HG02588 (cell line): ENCODE results near the gene MAP2.

Experiments
- ATAC-seq: cut with Tn5 transposase; IDR thresholded peaks from one replicate; pipeline ENCODE4 v1.9.1; 2021; ENCODE audit warnings: mild to moderate bottlenecking, moderate library complexity; ENCODE audit not compliant: unreplicated experiment

The MAP2 gene

DNA sequence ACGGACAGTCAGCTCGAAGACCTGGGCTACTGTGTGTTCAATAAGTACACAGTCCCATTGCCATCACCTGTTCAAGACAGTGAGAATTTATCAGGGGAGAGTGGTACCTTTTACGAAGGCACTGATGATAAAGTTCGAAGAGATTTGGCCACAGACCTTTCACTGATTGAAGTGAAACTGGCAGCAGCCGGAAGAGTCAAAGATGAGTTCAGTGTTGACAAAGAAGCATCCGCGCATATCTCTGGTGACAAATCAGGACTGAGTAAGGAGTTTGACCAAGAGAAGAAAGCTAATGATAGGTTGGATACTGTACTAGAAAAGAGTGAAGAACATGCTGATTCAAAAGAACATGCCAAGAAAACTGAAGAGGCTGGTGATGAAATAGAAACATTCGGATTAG lies 270.9 kb downstream of the MAP2 start:
- ATAC-seq, result no peak

DNA sequence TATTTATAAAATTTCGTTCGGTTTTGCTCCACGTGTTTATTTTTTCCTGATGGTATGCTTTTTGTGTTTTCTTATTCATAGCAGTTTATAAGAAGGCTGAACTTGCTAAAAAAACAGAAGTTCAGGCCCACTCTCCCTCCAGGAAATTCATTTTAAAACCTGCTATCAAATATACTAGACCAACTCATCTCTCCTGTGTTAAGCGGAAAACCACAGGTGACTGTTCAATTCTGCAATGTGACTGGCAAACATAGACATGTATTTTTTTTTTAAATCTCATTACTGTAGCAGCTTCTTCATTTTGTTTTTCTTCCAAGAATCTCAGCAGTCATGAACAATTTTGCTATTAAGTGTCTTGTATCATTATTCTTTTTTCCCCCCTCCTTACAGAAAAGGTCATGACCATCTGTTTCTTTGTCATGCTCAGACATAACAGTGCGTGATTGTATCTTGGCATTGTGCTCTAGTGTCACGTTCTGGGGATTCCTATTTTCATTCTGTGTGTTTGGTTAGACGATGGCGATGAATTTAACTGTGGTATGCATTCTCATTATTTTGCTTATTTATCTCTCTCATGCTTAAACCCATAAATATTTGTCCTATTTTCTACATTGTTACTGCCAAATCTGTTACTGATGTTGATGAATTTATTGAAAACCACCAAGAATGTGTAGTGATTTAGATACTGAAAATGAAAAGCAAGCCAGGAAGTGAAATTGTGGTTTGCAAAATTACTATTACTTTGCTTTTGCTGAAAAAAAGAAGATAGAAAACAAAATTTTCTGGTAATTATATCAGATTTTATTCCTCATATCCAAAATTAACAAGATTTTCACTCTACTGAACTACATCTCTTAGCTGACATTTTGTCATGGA lies 273.2 kb downstream of the MAP2 start:
- peak; percentile 63 for ATAC-seq

- ATAC-seq, result no peak
Measured at GRCh38 chr2:209702775-209703174, 278.9 kb downstream of the MAP2 start.

- no peak for ATAC-seq
Measured at GRCh38 chr2:209713219-209713618, 289.4 kb downstream of the MAP2 start.

- no peak for ATAC-seq
Measured at GRCh38 chr2:209719034-209719433, 295.2 kb downstream of the MAP2 start.

DNA sequence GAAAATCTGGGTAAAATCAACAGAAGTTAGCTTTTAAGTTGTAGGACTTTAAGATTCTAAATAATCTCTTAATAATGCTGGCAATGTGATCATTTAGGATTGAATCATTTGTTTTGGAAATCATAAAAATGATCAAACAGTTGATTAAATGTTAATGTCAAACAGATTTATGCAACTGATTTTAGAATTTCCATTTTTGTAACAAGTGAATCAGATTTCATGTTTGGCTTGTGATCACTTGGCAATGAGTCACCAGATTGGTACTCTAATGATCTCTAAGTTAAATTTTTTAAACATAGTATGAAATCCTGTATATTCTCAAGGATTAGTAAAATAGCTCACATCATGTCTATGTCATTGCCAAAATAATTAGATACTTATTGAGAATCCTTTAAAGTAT lies 297.6 kb downstream of the MAP2 start:
- no peak for ATAC-seq

DNA sequence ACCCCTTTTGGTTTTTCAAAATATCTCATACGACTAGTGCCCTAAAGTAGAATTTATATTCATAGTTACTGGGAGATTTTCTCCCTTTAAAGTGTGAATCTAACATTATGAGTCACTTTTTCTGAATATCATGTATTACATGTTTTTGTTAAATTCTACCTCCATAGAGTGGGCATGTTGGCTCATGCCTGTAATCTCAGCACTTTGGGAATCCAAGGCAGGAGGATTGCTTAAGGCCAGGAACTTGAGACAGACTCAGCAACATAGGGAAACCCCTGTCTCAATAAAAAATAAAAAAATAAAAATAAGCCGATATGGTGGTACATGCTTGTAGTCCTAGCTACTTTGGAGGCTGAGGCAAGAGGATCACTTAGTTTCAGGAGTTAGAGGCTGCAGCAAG lies 302.5 kb downstream of the MAP2 start:
- no peak for ATAC-seq

DNA sequence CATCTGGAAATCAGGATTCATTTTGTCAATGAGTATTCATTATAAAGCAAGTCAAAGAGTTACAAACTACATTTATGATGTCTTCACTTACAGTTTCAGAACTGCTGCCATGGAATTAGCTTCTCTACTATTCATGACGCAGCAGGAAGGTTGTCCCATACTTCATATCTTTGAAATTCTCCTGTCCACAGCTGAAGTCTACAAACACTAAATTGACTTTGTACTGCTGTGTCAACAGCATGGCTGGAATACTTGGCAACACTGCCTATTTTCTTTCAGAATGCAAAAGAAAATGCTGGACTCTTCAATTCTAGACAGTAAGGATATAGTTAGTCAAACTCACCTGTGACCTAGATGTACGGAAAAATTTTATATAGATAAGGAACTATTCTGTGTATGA lies 303.2 kb downstream of the MAP2 start:
- ATAC-seq, result no peak

- ATAC-seq, result no peak
Measured at GRCh38 chr2:209734805-209735204, 311.0 kb downstream of the MAP2 start.

DNA sequence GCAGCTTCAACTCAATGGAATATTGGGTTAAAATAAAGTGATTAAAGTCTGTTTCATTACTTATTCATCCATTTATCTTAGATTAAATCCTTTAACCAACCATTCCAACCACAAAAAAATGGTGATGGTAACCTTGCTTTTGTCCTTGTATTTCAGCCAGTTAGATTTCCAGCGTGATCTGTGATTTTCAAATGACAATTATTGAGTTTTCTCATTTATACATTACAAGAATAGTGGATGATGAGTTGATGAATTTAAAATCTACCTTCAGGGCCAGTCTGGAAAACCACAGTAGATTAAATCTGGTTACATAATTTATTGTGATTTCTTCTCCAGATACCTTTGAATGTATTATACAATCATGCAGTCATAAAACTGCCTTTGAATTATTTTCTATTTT lies 318.1 kb downstream of the MAP2 start:
- ATAC-seq, result no peak

- no peak for ATAC-seq
Measured at GRCh38 chr2:209753020-209753419, 329.2 kb downstream of the MAP2 start.

GRCh38 chr2:209757163-209757562 lies 333.3 kb downstream of the MAP2 start:
- ATAC-seq, result no peak

DNA sequence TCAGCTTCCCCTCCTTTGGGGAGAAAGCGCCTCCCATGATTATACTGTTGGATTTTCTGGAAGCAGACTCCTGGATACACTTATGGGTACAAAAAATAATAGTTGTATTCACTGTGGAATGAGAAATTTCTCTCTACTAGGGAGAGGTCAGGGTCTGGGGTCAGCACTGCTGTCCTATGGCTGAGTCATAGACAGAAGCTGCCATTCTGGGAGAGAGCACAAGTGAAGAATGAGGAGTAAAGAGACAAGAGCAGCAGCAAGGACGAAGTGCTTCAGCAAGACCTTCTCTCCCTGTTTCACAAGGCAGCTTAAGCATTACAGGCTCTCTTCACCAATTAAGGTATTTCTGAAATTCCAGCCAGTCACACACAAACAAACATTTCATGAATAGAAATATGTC lies 337.7 kb downstream of the MAP2 start:
- ATAC-seq, result no peak

GRCh38 chr2:209762563-209762962 lies 338.7 kb downstream of the MAP2 start:
- ATAC-seq, result no peak

GRCh38 chr2:209763106-209763505 lies 339.3 kb downstream of the MAP2 start:
- no peak for ATAC-seq

DNA sequence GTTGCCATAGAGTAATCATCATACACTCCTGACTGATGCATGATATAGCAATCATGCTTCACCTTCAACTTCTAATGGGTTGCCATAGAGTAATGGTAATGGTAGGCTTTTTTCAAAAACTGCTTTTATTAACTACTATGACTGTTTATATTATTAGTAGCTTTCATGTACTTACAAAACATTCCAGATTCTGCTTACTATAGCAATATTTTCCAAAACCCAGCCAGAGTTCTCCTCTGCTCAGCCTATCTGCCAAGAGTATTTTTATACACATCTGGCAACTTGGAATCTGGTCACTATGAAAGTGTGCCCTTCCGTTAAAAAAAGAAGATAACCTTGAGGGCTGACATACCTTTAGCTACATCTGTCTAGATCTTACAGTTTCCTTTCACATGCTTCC lies 342.8 kb downstream of the MAP2 start:
- no peak for ATAC-seq

DNA sequence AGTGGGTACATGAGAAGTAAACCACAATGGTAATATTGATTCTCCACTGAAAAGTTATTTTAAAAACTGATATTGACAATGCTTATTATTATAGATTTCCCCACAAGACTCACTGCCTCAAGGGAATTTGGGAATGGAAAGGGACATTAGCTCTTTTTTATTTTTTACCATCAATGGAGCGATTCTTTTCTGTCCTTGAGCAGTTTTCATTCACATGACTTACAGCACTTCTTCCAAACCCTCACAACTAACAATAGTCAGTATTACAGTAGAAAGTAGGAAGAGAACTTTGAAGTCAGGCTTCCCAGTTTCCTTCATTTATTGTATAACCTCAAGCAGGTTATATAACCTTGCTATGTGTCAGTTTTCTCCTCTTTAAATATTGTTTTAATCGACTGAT lies 343.5 kb downstream of the MAP2 start:
- ATAC-seq, result no peak

- no peak for ATAC-seq
Measured at GRCh38 chr2:209768557-209768956, 344.7 kb downstream of the MAP2 start.

DNA sequence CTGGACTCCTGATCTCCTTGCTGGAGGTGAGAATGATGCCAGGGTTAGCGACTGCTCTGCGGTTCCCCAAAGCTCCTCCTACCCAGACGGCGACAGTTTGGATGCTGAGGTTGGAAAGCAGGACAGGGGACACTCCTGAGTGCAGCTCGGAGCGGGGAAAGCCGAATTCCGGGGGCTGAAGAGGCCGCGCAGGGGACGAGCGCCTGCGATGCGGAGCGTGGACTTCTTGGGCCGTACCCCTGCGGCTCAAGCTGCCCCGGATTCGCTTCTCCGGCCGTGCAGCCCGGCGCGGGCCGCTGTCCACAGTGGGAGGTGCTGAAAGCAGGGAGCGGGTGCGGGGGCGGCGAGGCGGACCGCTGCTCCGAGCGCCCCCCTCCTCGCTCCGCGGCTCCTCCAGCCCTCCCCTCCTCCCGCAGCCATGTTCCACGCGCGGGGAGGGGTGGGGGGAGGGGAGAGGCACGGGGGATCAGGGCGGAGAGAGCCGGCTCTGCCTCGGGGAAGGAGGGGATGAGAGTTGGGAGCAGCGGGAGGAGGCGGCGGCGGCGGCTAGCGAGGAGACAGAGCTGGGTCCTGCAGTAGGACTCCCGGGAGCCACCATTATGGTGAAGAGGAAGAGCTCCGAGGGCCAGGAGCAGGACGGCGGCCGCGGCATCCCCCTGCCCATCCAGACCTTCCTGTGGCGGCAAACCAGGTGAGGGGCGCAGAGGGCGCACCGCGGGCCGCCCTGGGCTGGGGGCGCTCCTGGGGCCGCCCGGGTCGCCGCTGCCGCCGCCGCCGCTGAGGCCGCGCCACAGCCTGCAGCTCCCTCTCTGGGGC lies 347.8 kb downstream of the MAP2 start, which contains the start of gene UNC80:
TSS of gene UNC80 (plus strand) at position 359 of the 816 bp plus-strand sequence. CDS start at position 600, 241 bp downstream.
- ATAC-seq, result no peak

DNA sequence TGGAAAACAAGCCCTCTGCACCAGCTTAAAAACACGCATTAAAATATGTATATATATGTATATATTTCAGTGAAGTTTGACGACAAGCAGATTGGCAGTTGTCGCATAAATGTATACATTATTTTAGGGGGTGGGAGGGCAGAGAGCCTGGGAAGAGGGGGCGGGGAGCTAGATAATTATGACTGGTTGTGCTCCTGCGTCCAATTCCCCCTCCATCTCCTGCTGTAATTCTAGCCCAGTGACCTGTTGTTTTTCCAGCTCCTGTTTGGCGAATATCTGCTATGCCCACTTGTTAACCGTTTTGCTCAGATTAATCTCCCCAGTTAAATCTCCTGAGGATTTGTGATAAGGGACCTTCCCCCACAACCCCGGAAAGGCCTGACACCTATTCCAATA lies 348.4 kb downstream of the MAP2 start:
- no peak for ATAC-seq

- ATAC-seq, result no peak
Measured at GRCh38 chr2:209773377-209773776, 349.5 kb downstream of the MAP2 start.
